ENCODE data around the gene INO80B. TPM values are rescaled to one million over a fixed set of nuclear protein-coding genes. Genes with fewer than 3 reads are reported as not detected.
A peak's percentile ranks its signal among the peaks of the same experiment; 100 is the strongest.

The INO80B gene
- total and polyA plus RNA-seq, 2 donors (not counting 1 experiment from before 2014, with no cell fraction given), result 6.9 to 13.0 TPM

- H3K27ac ChIP-seq (ENCODE audit: insufficient read depth, low read length), result no peak overlapping the region
- H3K9ac ChIP-seq (ENCODE audit: insufficient read depth, low read length), result no peak overlapping the region
- H3K27me3 ChIP-seq (ENCODE audit: control insufficient read depth, insufficient read depth, low read length), result no peaks in the 10 kb centered on the region
- H3K9me3 ChIP-seq (ENCODE audit: control insufficient read depth, insufficient read depth, low read depth, low read length), result no peaks in the 10 kb centered on the region
- no peak overlapping the region for H3K4me3 ChIP-seq (replicated peaks in 1 of 4; ENCODE audit: control extremely low read depth in 1 of 4, insufficient read depth in 1 of 4, low read depth in 3 of 4, low read length in 4 of 4)
- peak overlapping the region; percentile 52 for H3K4me2 ChIP-seq (ENCODE audit: extremely low read depth, insufficient read depth, low read length)
- H3K79me2 ChIP-seq (ENCODE audit: control insufficient read depth, insufficient read depth, low read length), result no peaks in the 10 kb centered on the region
- no peak for DNase-seq (ENCODE audit: low read depth in 2 of 2)
- TF ChIP-seq EZH2 (IDR thresholded peaks at IDR 0.05; ENCODE audit: low read length, missing control alignments) (no peak), CTCF (conservative IDR thresholded peaks at IDR 0.05 in 1 of 2, IDR thresholded peaks at IDR 0.05 in 1 of 2; ENCODE audit: low read depth in 1 of 2, low read length in 2 of 2) (no peak)
- H3K4me1 ChIP-seq (ENCODE audit: control insufficient read depth, extremely low read depth, insufficient read depth, low read length), result peaks cover under 1% of the 10 kb centered on the region
- no peak overlapping the region for H2AFZ ChIP-seq (ENCODE audit: low read length)
- H3K36me3 ChIP-seq (ENCODE audit: control insufficient read depth, insufficient read depth, low read length), result no peaks in the 10 kb centered on the region
- no peaks in the 10 kb centered on the region for H4K20me1 ChIP-seq (ENCODE audit: control insufficient read depth, extremely low read depth, insufficient read depth, low read length)
These were observed 10.2 kb upstream of the INO80B start for GRCh38 chr2:74444498-74445318.

- Histone ChIP-seq H4K20me1 (ENCODE audit: control insufficient read depth, extremely low read depth, insufficient read depth, low read length) (no peaks in the 10 kb centered on the region), H3K36me3 (ENCODE audit: control insufficient read depth, insufficient read depth, low read length) (no peaks in the 10 kb centered on the region), H3K9me3 (ENCODE audit: control insufficient read depth, insufficient read depth, low read depth, low read length) (no peaks in the 10 kb centered on the region), H3K79me2 (ENCODE audit: control insufficient read depth, insufficient read depth, low read length) (no peaks in the 10 kb centered on the region), H3K9ac (ENCODE audit: insufficient read depth, low read length) (no peak overlapping the region), H3K4me2 (ENCODE audit: extremely low read depth, insufficient read depth, low read length) (no peak overlapping the region), H3K4me1 (ENCODE audit: control insufficient read depth, extremely low read depth, insufficient read depth, low read length) (no peaks in the 10 kb centered on the region), H3K4me3 (replicated peaks in 1 of 4; ENCODE audit: control extremely low read depth in 1 of 4, insufficient read depth in 1 of 4, low read depth in 3 of 4, low read length in 4 of 4) (no peak overlapping the region), H3K27me3 (ENCODE audit: control insufficient read depth, insufficient read depth, low read length) (no peaks in the 10 kb centered on the region), H2AFZ (ENCODE audit: low read length) (no peak overlapping the region), H3K27ac (ENCODE audit: insufficient read depth, low read length) (no peak overlapping the region)
- TF ChIP-seq EZH2 (IDR thresholded peaks at IDR 0.05; ENCODE audit: low read length, missing control alignments) (no peak), CTCF (conservative IDR thresholded peaks at IDR 0.05 in 1 of 2, IDR thresholded peaks at IDR 0.05 in 1 of 2; ENCODE audit: low read depth in 1 of 2, low read length in 2 of 2) (no peak)
- no peak for DNase-seq (ENCODE audit: low read depth in 2 of 2)
These were observed 7.5 kb upstream of the INO80B start for GRCh38 chr2:74447230-74447999.

- H2AFZ ChIP-seq (ENCODE audit: low read length), result no peak overlapping the region
- no peaks in the 10 kb centered on the region for H3K36me3 ChIP-seq (ENCODE audit: control insufficient read depth, insufficient read depth, low read length)
- H3K27me3 ChIP-seq (ENCODE audit: control insufficient read depth, insufficient read depth, low read length), result no peaks in the 10 kb centered on the region
- TF ChIP-seq EZH2 (IDR thresholded peaks at IDR 0.05; ENCODE audit: low read length, missing control alignments) (no peak), CTCF (conservative IDR thresholded peaks at IDR 0.05 in 1 of 2, IDR thresholded peaks at IDR 0.05 in 1 of 2; ENCODE audit: low read depth in 1 of 2, low read length in 2 of 2) (no peak)
- no peak overlapping the region for H3K4me3 ChIP-seq (replicated peaks in 1 of 4; ENCODE audit: control extremely low read depth in 1 of 4, insufficient read depth in 1 of 4, low read depth in 3 of 4, low read length in 4 of 4)
- H3K9me3 ChIP-seq (ENCODE audit: control insufficient read depth, insufficient read depth, low read depth, low read length), result no peaks in the 10 kb centered on the region
- H3K9ac ChIP-seq (ENCODE audit: insufficient read depth, low read length), result no peak overlapping the region
- H3K27ac ChIP-seq (ENCODE audit: insufficient read depth, low read length), result no peak overlapping the region
- no peaks in the 10 kb centered on the region for H3K4me1 ChIP-seq (ENCODE audit: control insufficient read depth, extremely low read depth, insufficient read depth, low read length)
- DNase-seq (ENCODE audit: low read depth in 2 of 2), result no peak
- H3K4me2 ChIP-seq (ENCODE audit: extremely low read depth, insufficient read depth, low read length), result no peak overlapping the region
- H4K20me1 ChIP-seq (ENCODE audit: control insufficient read depth, extremely low read depth, insufficient read depth, low read length), result no peaks in the 10 kb centered on the region
- H3K79me2 ChIP-seq (ENCODE audit: control insufficient read depth, insufficient read depth, low read length), result no peaks in the 10 kb centered on the region
These were observed 6.1 kb upstream of the INO80B start for GRCh38 chr2:74448771-74449170.

Data from fibroblast of lung (primary cell).